Osteoblast (primary cell): ENCODE data around the gene NDUFB4. TPM values are rescaled to one million over a fixed set of nuclear protein-coding genes. Genes with fewer than 3 reads are reported as not detected.

ENCODE experiments used
- DNase-seq: peaks from one replicate; pipeline ENCODE4 v3.0.0; 2011; ENCODE audit warnings: low spot score, mixed read lengths; ENCODE audit not compliant: insufficient read length; ENCODE audit errors: missing footprints
- H2AFZ ChIP-seq: 2 replicates; pipeline ENCODE4 v1.6.0; 2011; ENCODE audit warnings: mild to moderate bottlenecking, low read length
- H3K27ac ChIP-seq: 2 replicates; pipeline ENCODE4 v1.5.1; 2011; ENCODE audit warnings: mild to moderate bottlenecking, low read depth, low read length, moderate library complexity
- H3K27me3 ChIP-seq: 2 replicates; pipeline ENCODE4 v1.6.0; 2012; ENCODE audit warnings: mild to moderate bottlenecking, control low read depth, inconsistent platforms, low read length, moderate library complexity; ENCODE audit not compliant: insufficient read depth
- H3K36me3 ChIP-seq: 2 replicates; pipeline ENCODE4 v1.5.1; 2011; ENCODE audit warnings: mild to moderate bottlenecking, low read length, control low read depth, moderate library complexity; ENCODE audit not compliant: insufficient read depth
- H3K4me1 ChIP-seq: 2 replicates; pipeline ENCODE4 v1.5.1; 2011; ENCODE audit warnings: mild to moderate bottlenecking, low read length, control low read depth, moderate library complexity; ENCODE audit not compliant: insufficient read depth
- H3K4me2 ChIP-seq: 2 replicates; pipeline ENCODE4 v1.6.0; 2011; ENCODE audit warnings: mild to moderate bottlenecking, low read length; ENCODE audit not compliant: insufficient read depth
- H3K4me3 ChIP-seq: fragments of 200-600 bp; sonication (generic); 3 replicates; pipeline ENCODE4 v1.5.1; 2012; ENCODE audit warnings: mild to moderate bottlenecking, low read length, inconsistent platforms; ENCODE audit not compliant: insufficient read depth
- H3K79me2 ChIP-seq: 2 replicates; pipeline ENCODE4 v1.6.0; 2012; ENCODE audit warnings: mild to moderate bottlenecking, low read length, control low read depth, inconsistent platforms; ENCODE audit not compliant: insufficient read depth
- H3K9me3 ChIP-seq: 2 replicates; pipeline ENCODE4 v1.5.1; 2011; ENCODE audit warnings: low read depth, low read length, control low read depth
- H4K20me1 ChIP-seq: 2 replicates; pipeline ENCODE4 v1.6.0; 2012; ENCODE audit warnings: mild to moderate bottlenecking, low read length, control low read depth; ENCODE audit not compliant: insufficient read depth
- total RNA-seq: library from RNA; depleted of rRNA; stranded (reverse); fragments of >200 nt; gene quantifications from 2 replicates; pipeline ENCODE4 v1.2.3, GENCODE V29; 2012
- TF ChIP-seq, protein P1 (sequence below): IDR thresholded peaks from 2 replicates; pipeline ENCODE4 v1.5.1; 2011; ENCODE audit warnings: mild to moderate bottlenecking, low read depth, low read length, moderate library complexity; ENCODE audit errors: extremely low read depth

NDUFB4 gene
- total RNA-seq, 1 donor, result 38.4 TPM

DNA sequence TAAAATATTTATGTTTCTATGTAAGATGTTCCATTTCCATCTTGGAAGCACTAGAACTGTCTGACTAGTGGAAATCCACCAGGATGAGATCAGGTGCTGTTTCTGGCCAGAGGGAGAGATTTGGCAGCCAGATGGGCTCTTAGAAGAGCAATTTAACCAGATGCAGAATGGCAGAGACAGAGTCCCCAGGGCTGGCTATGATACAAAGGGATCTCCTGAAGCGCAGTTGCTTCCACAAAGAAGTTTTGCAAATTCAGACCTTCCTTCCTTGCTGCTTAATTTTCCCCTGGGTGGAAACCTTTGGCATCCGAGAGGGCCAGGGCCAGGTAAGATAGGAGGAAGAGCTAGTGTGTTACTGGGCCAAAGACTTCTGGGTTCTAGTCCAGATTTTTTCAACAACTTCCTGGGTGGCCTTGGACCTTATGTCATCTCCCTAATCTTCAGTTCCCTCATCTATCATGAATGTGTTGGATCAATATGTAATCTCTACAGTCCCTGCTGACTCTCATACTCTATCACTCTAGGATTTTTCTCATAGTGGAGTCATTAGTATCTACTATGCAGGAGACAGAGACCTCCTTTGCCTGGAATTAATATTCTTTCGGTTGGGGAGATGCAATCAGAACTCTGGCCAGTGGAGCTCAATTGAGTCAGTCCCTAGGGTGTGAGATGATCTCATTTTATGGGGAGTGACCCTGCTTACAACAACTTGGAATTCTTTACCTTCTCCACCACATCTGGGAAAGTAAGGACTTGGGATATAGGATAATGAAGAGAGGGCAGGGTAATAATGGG lies 41.1 kb upstream of the NDUFB4 start:
- peak; percentile 72 for DNase-seq

GRCh38 chr3:120555657-120556509 lies 40.3 kb upstream of the NDUFB4 start:
- Histone ChIP-seq H3K27ac (no peak overlapping the region), H3K27me3 (no peaks in the 10 kb centered on the region), H3K4me2 (peak overlapping the region; percentile 33), H3K79me2 (peaks cover 2% of the 10 kb centered on the region), H2AFZ (no peak overlapping the region), H4K20me1 (no peaks in the 10 kb centered on the region), H3K4me1 (peaks cover 41% of the 10 kb centered on the region), H3K36me3 (no peaks in the 10 kb centered on the region), H3K4me3 (no peak overlapping the region), H3K9me3 (no peaks in the 10 kb centered on the region)
- TF ChIP-seq, protein P1, sequence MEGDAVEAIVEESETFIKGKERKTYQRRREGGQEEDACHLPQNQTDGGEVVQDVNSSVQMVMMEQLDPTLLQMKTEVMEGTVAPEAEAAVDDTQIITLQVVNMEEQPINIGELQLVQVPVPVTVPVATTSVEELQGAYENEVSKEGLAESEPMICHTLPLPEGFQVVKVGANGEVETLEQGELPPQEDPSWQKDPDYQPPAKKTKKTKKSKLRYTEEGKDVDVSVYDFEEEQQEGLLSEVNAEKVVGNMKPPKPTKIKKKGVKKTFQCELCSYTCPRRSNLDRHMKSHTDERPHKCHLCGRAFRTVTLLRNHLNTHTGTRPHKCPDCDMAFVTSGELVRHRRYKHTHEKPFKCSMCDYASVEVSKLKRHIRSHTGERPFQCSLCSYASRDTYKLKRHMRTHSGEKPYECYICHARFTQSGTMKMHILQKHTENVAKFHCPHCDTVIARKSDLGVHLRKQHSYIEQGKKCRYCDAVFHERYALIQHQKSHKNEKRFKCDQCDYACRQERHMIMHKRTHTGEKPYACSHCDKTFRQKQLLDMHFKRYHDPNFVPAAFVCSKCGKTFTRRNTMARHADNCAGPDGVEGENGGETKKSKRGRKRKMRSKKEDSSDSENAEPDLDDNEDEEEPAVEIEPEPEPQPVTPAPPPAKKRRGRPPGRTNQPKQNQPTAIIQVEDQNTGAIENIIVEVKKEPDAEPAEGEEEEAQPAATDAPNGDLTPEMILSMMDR, result no peak
- DNase-seq, result no peak

More for the DNA sequence above, 41.1 kb upstream of the NDUFB4 start:
- no peak overlapping the region for H2AFZ ChIP-seq
- H3K4me3 ChIP-seq, result no peak overlapping the region
- peak overlapping the region; percentile 33 for H3K4me2 ChIP-seq
- TF ChIP-seq, protein P1, result no peak
- no peaks in the 10 kb centered on the region for H3K27me3 ChIP-seq
- no peaks in the 10 kb centered on the region for H3K36me3 ChIP-seq
- H3K4me1 ChIP-seq, result peaks cover 40% of the 10 kb centered on the region
- H3K79me2 ChIP-seq, result peaks cover 2% of the 10 kb centered on the region
- H3K9me3 ChIP-seq, result no peaks in the 10 kb centered on the region
- no peak overlapping the region for H3K27ac ChIP-seq
- no peaks in the 10 kb centered on the region for H4K20me1 ChIP-seq

DNA sequence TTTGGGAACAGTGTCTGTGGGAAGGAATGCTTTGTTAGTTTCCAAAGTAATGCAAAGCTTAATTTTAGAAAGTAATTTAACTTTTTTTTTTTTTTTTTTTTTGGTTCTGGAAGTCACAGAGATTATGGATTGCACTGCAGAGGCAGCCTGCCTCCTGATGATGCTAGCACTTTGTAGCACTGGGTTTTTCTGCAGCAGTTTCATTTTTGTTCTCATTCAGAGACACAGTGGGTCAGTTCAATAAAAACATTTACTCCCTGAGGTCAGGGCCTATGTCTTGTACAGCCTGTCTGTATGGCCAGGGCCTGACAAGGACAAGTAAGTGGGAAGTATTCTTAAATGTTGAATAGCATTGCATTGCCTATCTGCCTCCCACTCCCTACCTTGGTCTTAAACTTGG lies 39.0 kb upstream of the NDUFB4 start:
- H3K27me3 ChIP-seq, result no peaks in the 10 kb centered on the region
- TF ChIP-seq, protein P1, result no peak
- H3K4me3 ChIP-seq, result no peak overlapping the region
- no peak overlapping the region for H3K4me2 ChIP-seq
- no peak overlapping the region for H3K27ac ChIP-seq
- peaks cover 2% of the 10 kb centered on the region for H3K79me2 ChIP-seq
- H3K9me3 ChIP-seq, result no peaks in the 10 kb centered on the region
- H3K4me1 ChIP-seq, result peaks cover 46% of the 10 kb centered on the region
- DNase-seq, result no peak
- no peaks in the 10 kb centered on the region for H4K20me1 ChIP-seq
- H3K36me3 ChIP-seq, result no peaks in the 10 kb centered on the region
- H2AFZ ChIP-seq, result no peak overlapping the region

DNA sequence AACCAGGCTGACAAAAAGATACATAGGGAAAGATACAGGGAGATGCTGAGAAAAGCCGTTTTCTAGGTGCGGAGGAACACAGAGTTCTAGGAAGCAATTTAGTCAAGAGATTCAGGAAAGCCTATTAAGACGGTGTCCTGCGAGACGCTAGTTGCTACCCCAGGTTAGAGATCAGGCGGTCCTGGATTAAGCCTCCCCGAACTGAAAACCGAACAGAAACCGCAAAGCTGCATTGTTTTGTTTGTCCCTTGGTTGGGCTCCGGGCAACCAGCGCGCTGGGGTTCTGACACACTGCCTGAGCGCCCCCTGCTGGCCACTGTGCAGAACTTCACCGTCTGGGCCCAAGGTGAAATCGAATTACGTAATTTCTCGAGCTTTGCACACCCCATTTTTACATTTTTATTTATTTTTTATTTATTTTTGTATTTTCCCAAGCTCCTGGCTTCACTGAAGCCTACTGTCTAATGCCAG lies 37.3 kb upstream of the NDUFB4 start:
- DNase-seq, result peak; percentile 83
- H3K4me3 ChIP-seq, result peak overlapping the region; percentile 77
- peaks cover 2% of the 10 kb centered on the region for H3K79me2 ChIP-seq
- H3K4me2 ChIP-seq, result peak overlapping the region; percentile 100
- H3K36me3 ChIP-seq, result no peaks in the 10 kb centered on the region
- H3K27ac ChIP-seq, result peak overlapping the region; percentile 93
- no peaks in the 10 kb centered on the region for H3K27me3 ChIP-seq
- no peaks in the 10 kb centered on the region for H4K20me1 ChIP-seq
- TF ChIP-seq, protein P1, result peak; percentile 98
- H2AFZ ChIP-seq, result peak overlapping the region; percentile 81
- H3K9me3 ChIP-seq, result no peaks in the 10 kb centered on the region
- peaks cover 46% of the 10 kb centered on the region for H3K4me1 ChIP-seq
